ENCODE data around the gene MXI1. TPM values are rescaled to one million over a fixed set of nuclear protein-coding genes. Genes with fewer than 3 reads are reported as not detected.
"Not testable (repeated sequence)": the region's sequence is repeated elsewhere in the genome, so short reads cannot be mapped to it uniquely, and the experiment has no call there.

Gene MXI1
- total and polyA plus RNA-seq, 8 donors = 16.5 to 79.3 (median 49.2) TPM

DNA sequence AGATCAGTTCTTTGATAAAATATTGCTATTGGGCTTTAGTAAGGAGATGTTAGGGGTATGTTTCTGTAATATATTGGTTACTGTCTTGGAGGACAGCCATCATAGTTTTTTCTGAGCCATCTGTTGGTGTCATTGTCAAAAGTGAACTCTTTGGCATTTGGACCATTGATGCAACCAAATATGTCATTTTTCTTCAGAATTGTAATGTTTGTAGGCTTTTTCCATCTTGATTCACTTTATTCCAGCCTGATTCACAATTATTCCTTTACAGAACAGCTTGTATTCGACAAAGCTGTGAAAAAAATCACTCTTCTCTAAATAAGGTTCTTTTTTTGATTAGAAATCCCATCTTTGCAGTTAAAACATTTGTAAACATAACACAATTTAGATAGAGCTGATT lies 59.9 kb downstream of the MXI1 start:
- no peaks in the 10 kb centered on the region for H3K36me3 ChIP-seq
- ATAC-seq = no peak
- H3K4me1 ChIP-seq = peaks cover 6 to 27% of the 10 kb centered on the region in 2 donors
- H3K27ac ChIP-seq = no peak overlapping the region
- H3K9me3 ChIP-seq = no peaks in the 10 kb centered on the region
- TF ChIP-seq, protein P1, sequence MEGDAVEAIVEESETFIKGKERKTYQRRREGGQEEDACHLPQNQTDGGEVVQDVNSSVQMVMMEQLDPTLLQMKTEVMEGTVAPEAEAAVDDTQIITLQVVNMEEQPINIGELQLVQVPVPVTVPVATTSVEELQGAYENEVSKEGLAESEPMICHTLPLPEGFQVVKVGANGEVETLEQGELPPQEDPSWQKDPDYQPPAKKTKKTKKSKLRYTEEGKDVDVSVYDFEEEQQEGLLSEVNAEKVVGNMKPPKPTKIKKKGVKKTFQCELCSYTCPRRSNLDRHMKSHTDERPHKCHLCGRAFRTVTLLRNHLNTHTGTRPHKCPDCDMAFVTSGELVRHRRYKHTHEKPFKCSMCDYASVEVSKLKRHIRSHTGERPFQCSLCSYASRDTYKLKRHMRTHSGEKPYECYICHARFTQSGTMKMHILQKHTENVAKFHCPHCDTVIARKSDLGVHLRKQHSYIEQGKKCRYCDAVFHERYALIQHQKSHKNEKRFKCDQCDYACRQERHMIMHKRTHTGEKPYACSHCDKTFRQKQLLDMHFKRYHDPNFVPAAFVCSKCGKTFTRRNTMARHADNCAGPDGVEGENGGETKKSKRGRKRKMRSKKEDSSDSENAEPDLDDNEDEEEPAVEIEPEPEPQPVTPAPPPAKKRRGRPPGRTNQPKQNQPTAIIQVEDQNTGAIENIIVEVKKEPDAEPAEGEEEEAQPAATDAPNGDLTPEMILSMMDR (IDR thresholded peaks at IDR 0.05) = no peak
- no peak overlapping the region for H3K4me3 ChIP-seq
- intact Hi-C loops (cut with DNase I) = no loop called here
- no peaks in the 10 kb centered on the region for H3K27me3 ChIP-seq
- DNase-seq = no peak

DNA sequence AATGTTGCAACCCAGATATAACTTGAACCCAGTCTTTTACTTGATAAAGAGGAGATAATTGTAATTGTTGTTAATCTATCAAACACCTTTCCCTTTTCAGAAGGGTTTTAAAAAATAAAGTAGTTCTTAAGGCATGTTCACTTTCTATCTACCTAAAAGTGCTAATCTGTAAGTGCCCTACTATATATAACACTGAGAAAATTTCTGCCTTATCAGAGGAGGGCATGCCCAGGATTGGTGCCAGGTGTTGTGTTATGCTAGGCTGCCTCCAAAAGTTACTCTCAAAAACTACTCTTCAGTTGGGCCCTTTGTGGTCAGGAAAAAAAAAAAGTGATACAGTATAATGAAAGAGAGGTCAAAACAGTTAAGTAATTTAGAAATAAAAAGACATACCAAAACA lies 61.0 kb downstream of the MXI1 start:
- Histone ChIP-seq H3K4me1 (peaks cover 8 to 29% of the 10 kb centered on the region in 2 donors), H3K27me3 (no peaks in the 10 kb centered on the region), H3K36me3 (no peaks in the 10 kb centered on the region), H3K4me3 (no peak overlapping the region), H3K27ac (no peak overlapping the region), H3K9me3 (no peaks in the 10 kb centered on the region)
- intact Hi-C loops (cut with DNase I) = no loop called here
- TF ChIP-seq, protein P1 (IDR thresholded peaks at IDR 0.05) = no peak
- ATAC-seq (peak; percentile 80), DNase-seq (no peak)

DNA sequence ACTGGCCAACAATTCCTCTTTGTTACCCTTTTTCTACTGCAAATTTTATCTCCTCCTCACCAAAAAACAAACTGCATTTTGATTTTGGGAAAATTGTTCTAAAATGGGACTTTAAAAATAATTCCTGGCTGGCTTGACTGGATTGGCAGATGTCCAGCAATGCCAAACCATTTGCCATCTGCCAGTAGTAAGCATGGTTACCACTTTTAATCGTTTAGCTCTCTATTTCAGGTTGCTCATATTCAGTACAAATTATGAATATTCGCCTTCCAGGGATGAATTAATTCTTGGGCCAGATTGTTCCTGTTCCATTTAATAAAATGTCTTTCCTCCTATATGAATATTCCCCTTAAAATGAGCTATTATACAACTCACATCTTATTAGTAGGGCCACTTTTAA lies 61.6 kb downstream of the MXI1 start:
- intact Hi-C loops (cut with DNase I) = no loop called here
- TF ChIP-seq, protein P1 (IDR thresholded peaks at IDR 0.05) = no peak
- H3K27me3 ChIP-seq = no peaks in the 10 kb centered on the region
- no peaks in the 10 kb centered on the region for H3K9me3 ChIP-seq
- no peaks in the 10 kb centered on the region for H3K36me3 ChIP-seq
- peak overlapping the region in 1 of 2 donors; percentile 71 for H3K27ac ChIP-seq
- DNase-seq (no peak), ATAC-seq (no peak)
- peaks cover 11 to 29% of the 10 kb centered on the region in 2 donors for H3K4me1 ChIP-seq
- H3K4me3 ChIP-seq = peak overlapping the region in 1 of 2 donors; percentile 27

DNA sequence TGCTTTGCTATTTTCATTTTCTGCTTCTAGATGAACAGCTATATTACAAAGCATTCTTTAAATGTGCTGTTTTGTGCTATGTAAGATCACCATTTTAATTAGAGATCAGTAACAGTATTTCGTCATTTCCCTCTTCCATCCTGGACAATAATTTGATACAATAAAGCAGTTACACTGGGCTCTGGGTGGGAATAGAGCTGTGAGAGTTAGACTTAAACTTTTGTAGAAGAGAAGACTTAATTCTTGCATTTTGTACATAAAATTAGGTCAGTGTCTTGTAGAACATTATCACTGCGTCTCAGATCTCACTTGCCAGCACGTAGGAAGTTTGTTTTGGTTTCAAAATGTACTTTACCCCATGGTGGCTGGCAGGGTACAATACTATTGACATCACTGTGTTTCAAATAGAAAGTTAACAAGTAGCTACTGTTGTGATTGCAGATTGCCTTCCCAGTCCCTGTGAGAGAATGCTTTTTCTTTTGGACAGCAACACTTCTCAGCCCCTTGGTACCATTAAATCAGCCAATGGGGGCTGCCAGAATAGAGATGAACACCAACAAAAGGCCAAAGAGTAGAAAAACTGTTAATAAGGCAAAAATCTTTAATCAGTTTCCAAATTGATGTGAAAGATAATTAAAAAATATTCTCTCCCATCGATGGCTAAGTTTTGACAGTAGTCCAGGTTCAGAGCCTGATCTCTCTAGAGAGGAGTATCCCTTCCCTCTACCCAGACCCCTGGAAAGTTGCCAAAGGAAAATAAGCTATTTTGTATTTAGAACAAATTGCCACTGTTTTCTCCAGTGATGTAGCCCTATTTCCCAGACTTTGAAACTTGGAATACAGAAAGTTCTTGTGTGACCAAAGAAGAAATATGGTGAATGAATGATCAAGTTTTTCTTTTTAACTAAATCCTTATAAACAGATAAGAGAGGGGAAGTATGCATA lies 62.2 kb downstream of the MXI1 start:
- no peaks in the 10 kb centered on the region for H3K27me3 ChIP-seq
- TF ChIP-seq, protein P1 (IDR thresholded peaks at IDR 0.05) = no peak
- H3K9me3 ChIP-seq = no peaks in the 10 kb centered on the region
- peaks cover 11 to 32% of the 10 kb centered on the region in 2 donors for H3K4me1 ChIP-seq
- H3K36me3 ChIP-seq = no peaks in the 10 kb centered on the region
- H3K4me3 ChIP-seq = peak overlapping the region in 1 of 2 donors; percentile 27
- peak; percentile 73 for ATAC-seq
- peak overlapping the region in 1 of 2 donors; percentile 71 for H3K27ac ChIP-seq
- DNase-seq = peak in 1 of 4 donors; percentile 34
- intact Hi-C loops (cut with DNase I) = loop anchor here in 1 of 2 donors (10.0 kb wide), 1 partner anchor 45 kb away; no protein-coding TSS in a partner anchor

DNA sequence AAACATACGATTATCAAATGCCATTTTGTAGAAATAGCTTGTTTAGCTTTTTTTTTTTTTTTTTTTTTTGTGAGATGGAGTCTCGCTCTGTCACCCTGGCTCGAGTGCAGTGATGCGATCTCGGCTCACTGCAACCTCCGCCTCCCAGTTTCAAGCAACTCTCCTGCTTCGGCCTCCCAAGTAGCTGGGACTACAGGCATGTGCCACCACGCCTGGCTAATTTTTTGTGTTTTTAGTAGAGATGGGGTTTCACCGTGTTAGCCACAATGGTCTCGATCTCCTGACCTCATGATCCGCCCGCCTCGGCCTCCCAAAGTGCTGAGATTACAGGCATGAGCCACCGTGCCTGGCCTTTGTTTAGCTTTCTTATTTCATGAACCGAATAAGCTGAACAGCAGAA lies 65.6 kb downstream of the MXI1 start:
- intact Hi-C loops (cut with DNase I) = loop anchor here in 1 of 2 donors (10.0 kb wide), 1 partner anchor 48 kb away; no protein-coding TSS in a partner anchor
- H3K4me3 ChIP-seq, ATAC-seq, DNase-seq, H3K27me3 ChIP-seq, H3K9me3 ChIP-seq, H3K27ac ChIP-seq, H3K36me3 ChIP-seq: not testable (repeated sequence)
- H3K4me1 ChIP-seq = peaks cover 11 to 32% of the 10 kb centered on the region in 2 donors
